ENCODE results near the gene GBGT1. TPM values are rescaled to one million over a fixed set of nuclear protein-coding genes. Genes with fewer than 3 reads are reported as not detected.

The GBGT1 gene
- total and polyA plus RNA-seq, 2 of the 4 experiments (the other 2 are of a cell fraction), result 1.8 to 3.2 TPM

GRCh38 chr9:133164191-133164590, 477 bp upstream of the GBGT1 start:
- CTCF ChIA-PET, result no interaction called here
- peak overlapping the region; percentile 40; the same call in 1 of the 2 replicates for H3K4me2 ChIP-seq (ENCODE audit: low read depth, low read length)
- peaks cover 10% of the 10 kb centered on the region; the same call in 1 of the 2 replicates for H3K4me1 ChIP-seq (ENCODE audit: control insufficient read depth, insufficient read depth, low read length)
- H3K4ac ChIP-seq (ENCODE audit: low read depth, low read length), result 0 out of 2 replicates have a peak overlapping the region, but pooled peaks have one; percentile 9
- no peak overlapping the region for H3K56ac ChIP-seq (ENCODE audit: extremely low read depth, insufficient read depth, low read length)
- H3K14ac ChIP-seq (replicated peaks; ENCODE audit: low read depth, low read length), result no peak overlapping the region; the same call in 1 of the 2 replicates
- dilution Hi-C loops (cut with HindIII; ENCODE audit: low sequenced_read_pairs, unreplicated experiment) (no loop called here), in situ Hi-C loops (cut with MboI; ENCODE audit: low sequenced_read_pairs) (no loop called here), intact Hi-C loops (cut with micrococcal nuclease) (no loop called here)
- TF ChIP-seq RFX5 (IDR thresholded peaks at IDR 0.05; ENCODE audit: low read depth, low read length) (no peak), POLR2A (IDR thresholded peaks at IDR 0.05; ENCODE audit: low read depth, low read length) (no peak), MAZ (IDR thresholded peaks at IDR 0.05; ENCODE audit: borderline replicate concordance, low read depth, low read length) (no peak), MAFK (IDR thresholded peaks at IDR 0.05; ENCODE audit: low read depth, low read length) (no peak), MXI1 (IDR thresholded peaks at IDR 0.05; ENCODE audit: borderline replicate concordance, low read depth, low read length) (no peak), RAD21 (IDR thresholded peaks at IDR 0.05; ENCODE audit: low read length) (no peak), CTCF (conservative IDR thresholded peaks at IDR 0.05; ENCODE audit: low read depth, low read length) (no peak), CHD1 (IDR thresholded peaks at IDR 0.05; ENCODE audit: low read depth, low read length) (no peak), ELK1 (IDR thresholded peaks at IDR 0.05; ENCODE audit: borderline replicate concordance, low read depth, low read length) (no peak), BHLHE40 (IDR thresholded peaks at IDR 0.05; ENCODE audit: low read depth, low read length) (no peak), RCOR1 (IDR thresholded peaks at IDR 0.05; ENCODE audit: insufficient replicate concordance, low read length) (no peak)
- no peaks in the 10 kb centered on the region for H3K79me1 ChIP-seq (ENCODE audit: low read depth in 1 of 2, low read length in 2 of 2)
- H2AK5ac ChIP-seq (ENCODE audit: low read depth, low read length), result no peak overlapping the region
- no peak overlapping the region for H2BK120ac ChIP-seq (ENCODE audit: low read depth, low read length)
- no peaks in the 10 kb centered on the region for H3K36me3 ChIP-seq (ENCODE audit: control insufficient read depth, insufficient read depth, low read length)
- H3K18ac ChIP-seq (ENCODE audit: low read depth, low read length), result peak overlapping the region; percentile 5; the same call in 1 of the 2 replicates
- no peaks in the 10 kb centered on the region for H3K9me3 ChIP-seq (ENCODE audit: control insufficient read depth, insufficient read depth, low read length)
- DNase-seq (no peak), ATAC-seq (ENCODE audit: low read depth) (no peak)
- H2AK9ac ChIP-seq (replicated peaks; ENCODE audit: low read depth, low read length, poor library complexity), result peak overlapping the region; percentile 74
- H2BK15ac ChIP-seq (ENCODE audit: low read depth, low read length), result no peak overlapping the region
- BruUV-seq (replicated peaks), result no TSS peak
- H3K27me3 ChIP-seq (ENCODE audit: control insufficient read depth, insufficient read depth, low read length), result no peaks in the 10 kb centered on the region; the same call in 1 of the 2 replicates
- H3K23ac ChIP-seq (ENCODE audit: low read depth, low read length), result no peak overlapping the region
- no peaks in the 10 kb centered on the region for H4K20me1 ChIP-seq (ENCODE audit: insufficient read depth, low read length)
- 60% methylated on average over 3 of the region's 13 CpGs; no CpG with 5 or more reads in 1 of the 2 experiments for WGBS, 2 experiments (ENCODE audit: extremely low coverage in 2 of 2, insufficient read length in 1 of 2)
- no peak overlapping the region for H2BK5ac ChIP-seq (ENCODE audit: low read depth, low read length, poor library complexity, severe bottlenecking)
- peak overlapping the region; percentile 59 for H3K4me3 ChIP-seq (ENCODE audit: insufficient read depth, low read depth, low read length)
- H4K5ac ChIP-seq (ENCODE audit: low read depth, low read length), result peak overlapping the region; percentile 34; the same call in 1 of the 2 replicates
- H4K91ac ChIP-seq (ENCODE audit: insufficient read depth, low read depth, low read length), result no peak overlapping the region
- POLR2A ChIA-PET (ENCODE audit: unreplicated experiment), result no interaction called here
- peak overlapping the region; percentile 60 for H3K9ac ChIP-seq (ENCODE audit: low read depth, low read length)
- no peak overlapping the region for H2BK20ac ChIP-seq (ENCODE audit: low read depth, low read length)
- H4K8ac ChIP-seq (ENCODE audit: low read depth in 2 of 2, low read length in 2 of 2), result peak overlapping the region; percentile 52 to 77; a peak in 2 of 4 replicates
- 0 out of 2 replicates have a peak overlapping the region, but pooled peaks have one; percentile 10 for H3K27ac ChIP-seq (ENCODE audit: insufficient read depth, low read length)
- H3K9me1 ChIP-seq (ENCODE audit: insufficient read depth, low read length), result 0 out of 2 replicates have a peak, but pooled peaks cover 3% of the 10 kb centered on the region
- peak overlapping the region; percentile 88 for H2AFZ ChIP-seq (replicated peaks; ENCODE audit: low read length, poor library complexity)
